Middle frontal gyrus (tissue), 1 donor: ENCODE measurements around the gene SDF2L1.

Experiments
- DNase-seq: peaks from one replicate; pipeline ENCODE4 v3.0.0-alpha.2; 2015; ENCODE audit warnings: low spot score; ENCODE audit errors: extremely low spot score

The SDF2L1 gene

DNA sequence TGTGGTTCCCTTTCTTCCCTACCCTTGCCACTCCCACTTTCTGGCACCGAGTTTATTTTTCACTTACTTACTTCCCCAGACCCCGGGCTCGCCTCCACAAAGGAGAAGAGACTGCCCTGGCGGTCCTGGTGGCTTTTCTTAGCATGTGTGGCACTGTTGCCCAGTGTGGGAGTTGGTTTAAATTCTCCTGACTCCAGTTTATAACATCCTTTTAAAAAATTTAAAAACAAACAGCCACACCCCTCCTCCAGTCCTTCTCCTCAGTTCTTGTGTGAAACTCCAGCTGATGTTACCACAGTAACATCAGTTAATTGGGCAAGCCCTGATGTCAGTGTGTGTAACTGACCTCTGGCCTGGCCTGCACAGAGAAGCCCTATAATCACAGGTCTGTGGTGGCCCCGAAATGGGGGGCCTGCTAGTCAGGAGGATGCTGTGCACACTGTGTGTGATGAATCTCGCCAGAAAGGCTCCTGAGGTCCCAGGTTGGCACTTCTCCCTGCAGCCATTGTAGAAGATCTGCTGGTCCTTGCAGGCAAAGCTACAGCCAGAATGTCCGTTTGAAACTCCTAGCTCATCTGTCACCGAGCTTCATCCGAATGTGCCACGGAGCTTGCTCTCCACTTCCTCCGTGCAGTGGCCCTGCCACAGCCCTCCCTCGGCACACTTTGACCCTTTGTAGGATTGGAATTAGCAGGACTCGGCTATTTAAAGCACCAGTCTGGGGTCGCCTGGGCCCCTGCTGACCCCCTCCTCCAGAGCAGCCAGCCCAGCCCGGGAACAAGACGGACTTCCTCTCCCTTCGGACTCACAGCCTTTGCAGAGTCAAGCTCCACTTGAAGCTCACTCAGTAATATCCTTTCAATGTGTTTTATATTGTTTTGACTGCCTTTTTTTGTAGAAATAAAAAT is 19.8 kb upstream of the SDF2L1 start:
- DNase-seq: no peak

DNA sequence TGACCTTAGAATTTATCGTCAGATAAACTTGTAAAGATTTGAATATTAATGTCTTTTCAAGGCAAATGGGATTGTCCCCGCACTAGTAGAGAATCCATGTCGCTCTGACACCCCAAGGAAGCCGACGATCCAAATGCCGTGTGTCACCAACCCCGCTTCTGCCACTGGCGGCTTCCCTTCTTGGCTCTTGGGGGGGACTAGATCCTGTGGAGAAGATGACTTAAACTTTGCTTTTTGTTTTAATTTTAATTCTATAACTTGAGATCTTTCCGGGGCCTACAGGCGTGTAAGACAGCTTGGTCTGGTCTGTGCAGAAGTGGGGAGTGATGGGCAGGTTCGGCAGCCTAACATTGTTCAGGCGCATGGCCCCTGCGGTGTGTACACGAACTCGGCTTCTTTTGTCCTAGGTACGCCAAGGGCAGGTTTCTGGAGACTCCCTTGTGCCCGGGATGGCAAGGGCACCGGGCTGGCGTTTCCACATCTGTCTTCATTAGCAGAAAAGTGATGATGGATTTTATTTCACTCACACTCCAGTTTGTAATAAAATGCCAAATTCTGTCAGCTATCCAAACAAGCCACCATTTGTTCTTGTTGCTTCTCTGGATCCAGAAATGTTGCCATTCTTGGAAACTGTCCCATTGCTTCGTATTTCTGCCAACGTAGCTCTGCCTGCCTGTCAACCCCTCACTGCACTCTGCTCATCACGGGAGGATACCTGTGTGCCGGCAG is 19.0 kb upstream of the SDF2L1 start:
- DNase-seq: peak; percentile 17

DNA sequence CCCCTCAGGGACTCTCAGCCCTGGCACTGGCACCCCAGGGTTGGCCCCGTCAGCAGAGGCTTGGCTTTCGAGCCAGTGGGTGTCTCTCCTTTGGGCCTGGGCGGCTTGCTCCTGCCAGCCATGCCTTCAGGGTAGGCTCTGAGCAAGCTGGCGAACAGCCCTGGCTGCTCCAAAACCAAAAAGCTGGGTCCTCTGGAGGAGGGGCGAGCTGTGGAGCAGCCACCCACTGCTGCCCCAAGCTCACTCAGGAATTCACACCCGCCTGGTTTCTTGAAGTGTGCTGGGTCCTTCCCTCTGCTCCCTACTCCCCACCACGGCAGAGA is 18.5 kb upstream of the SDF2L1 start:
- DNase-seq: peak; percentile 42

DNA sequence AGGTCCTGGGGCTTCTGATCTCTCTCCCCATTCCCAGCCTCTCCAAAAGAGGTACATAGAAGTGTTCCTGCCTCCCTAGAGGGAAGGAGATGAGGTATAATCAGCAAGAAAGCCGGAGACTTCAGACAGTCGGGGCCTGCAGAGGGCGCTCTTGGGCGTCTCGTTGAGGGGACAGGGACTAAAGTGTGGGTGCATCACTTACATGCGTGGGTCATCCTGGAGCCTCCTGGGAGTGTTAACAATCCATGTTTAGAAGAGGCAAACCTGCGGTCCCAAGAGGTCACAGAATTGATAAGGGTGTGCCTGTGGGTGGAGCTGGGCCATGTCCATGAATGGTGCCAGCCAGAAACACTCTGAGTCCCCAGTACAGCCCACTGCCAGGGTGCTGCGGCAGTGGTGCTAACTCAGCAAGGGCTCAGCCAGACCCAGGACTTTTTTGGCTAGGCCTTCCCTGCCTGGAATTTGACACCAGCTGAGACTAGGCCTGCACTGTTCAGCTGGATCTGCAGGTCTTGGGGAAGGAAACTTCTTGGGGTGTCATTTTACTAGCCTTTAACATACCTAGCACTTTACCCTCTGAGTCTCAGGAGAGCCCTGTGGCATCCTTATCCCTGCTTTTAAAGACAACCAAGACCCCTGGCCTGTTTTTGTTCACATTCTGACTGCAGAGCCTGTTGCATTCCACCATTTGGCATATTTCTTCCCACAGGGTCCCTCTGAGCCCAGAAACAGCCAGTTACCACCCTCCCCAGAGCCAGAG is 17.8 kb upstream of the SDF2L1 start:
- DNase-seq: peak; percentile 6

DNA sequence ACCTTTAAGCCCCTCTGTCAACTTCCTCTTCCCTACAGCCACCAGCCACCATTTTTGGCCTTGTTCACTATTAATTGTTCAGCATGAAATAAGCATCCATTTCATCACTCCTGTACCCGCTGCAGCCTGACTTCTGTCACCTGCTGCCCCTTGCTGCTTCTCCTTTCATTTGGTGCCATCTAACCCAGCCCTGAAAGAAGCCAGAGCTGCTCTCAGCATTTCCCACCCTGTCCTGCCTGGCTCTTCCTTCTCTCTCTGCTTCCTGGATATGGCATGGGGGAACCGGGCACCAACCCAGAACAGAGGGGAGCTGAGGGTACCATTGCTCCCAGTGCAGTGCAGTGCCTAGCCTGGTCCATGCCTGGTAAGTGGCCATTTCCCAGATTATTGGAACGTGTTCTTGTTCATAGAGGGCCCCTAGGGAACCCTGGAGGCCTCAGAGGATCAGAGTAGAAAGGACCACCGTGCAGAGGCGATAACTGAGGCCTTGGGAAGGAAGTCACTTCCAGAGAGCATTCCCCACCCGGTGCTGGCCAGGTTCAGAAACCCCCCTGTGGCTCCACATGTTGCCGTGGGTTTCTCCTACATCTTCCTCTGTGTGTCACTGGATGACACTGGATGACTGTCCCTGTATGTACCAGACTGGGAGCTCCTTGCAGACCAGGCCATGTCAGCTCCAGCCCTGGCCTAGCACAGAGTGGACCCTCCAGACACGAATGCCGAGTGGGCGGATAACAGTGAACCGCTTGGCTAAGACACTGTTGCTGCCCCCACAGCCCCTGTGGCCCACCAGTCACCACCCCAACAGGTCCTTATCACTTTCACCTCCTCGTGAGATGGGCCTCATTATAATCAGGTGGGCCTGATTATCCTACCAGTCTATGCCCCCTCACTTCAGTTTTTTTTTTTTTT is 17.0 kb upstream of the SDF2L1 start:
- no peak for DNase-seq

DNA sequence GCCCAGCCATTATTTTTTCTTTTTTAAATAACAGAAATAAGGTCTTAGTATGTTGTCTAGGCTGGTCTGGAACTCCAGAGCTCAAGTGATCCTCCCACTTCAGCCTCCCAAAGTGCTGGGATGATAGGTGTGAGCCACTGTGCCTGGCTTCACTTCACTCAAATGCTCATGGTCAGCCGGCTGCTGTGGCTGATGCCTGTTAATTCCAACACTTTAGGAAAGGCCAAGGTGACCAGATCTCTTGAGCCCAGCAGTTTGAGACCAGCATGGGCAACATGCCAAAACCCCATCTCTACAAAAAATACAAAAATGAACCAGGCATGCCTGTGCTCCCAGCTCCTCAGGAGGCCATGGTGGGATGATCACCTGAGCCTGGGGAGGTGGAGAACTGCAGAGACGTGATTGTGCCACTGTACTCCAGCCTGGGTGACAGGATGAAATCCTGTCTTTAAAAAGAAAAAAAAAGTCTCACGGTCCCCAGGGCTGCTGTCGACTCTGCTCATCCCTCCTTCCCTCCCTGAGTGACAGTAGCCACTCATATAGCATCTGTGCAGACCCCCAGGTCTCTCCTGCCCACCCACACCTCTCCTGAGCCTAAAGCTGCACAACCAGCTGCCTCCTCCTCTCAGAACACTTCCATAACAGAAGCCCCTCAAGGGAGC is 15.9 kb upstream of the SDF2L1 start:
- DNase-seq: no peak

DNA sequence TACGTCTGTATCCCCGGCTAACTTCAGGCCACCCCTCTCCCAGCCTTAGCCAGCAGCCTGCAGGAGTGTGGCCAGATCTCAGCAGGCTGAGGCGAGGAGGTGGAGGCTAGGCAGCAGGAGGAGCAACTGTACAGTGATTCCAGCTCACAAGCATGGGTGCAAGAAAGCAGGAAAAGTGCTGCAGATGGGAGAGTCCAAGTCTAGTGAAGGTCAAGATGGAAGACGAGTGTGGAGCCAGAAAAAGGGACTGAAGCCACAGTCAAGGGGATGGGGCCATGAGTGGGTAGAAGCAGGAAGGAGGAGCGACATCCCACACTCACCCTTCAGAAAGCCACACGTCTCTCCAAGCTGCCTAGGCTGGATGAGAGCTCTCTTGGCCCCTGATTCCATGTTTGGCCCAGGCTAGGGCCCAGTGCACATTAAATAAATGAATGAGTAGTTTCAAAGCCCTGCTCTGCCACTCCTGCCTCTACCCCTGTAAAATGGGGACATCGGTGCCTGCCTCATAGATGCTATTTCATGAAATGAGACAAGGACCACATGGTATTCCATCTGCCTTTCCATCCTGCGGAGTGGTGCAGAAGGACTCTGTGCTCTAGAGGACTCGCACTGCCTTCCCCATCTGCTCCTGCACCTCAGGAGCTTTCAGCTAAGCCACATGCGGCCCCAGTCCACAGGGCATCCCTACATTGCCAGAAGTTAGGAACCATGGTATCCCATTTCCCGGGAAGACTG is 15.2 kb upstream of the SDF2L1 start:
- DNase-seq: no peak

DNA sequence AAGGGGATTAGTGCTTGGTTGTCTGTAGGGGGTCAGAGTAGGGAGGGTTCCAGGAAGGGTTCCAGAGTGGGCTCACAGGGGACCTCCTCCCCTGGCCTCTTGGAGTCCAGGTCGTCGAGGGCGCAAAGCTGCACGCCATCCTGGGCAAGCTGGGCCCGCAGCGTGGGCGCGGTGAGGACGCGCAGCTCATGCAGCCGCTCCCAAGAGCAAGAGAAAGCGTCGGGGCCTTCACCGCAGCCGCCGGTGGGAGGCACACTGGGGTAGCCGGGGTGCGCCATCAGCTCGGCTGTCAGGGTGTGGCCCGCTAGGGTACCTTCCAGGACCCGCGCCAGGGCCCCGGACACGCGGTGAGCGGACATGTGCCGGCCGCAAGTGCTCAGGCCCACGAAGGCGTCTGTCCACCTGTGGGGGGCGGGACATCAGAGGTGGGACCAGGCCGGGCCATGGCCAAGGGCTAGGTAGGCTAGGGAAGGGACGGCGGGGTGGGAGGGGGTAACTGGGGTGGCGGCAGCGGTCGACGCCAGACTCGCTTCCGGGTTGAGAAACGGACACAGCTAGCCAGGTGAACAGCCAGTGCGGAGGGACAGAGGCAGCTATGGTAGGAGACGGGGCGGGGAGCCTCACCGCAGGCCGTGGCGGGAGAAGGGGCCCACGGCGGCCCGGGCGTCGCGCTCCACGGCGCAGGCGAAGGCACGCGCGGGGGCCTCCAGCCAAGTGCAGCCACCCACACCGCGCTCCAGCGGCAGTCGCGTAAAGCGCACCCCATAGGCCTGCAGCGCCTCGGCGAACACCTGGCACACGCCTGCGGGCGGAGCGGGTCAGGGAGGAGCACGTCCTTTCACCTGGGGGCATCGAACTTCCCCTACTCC is 13.5 kb upstream of the SDF2L1 start:
- no peak for DNase-seq

DNA sequence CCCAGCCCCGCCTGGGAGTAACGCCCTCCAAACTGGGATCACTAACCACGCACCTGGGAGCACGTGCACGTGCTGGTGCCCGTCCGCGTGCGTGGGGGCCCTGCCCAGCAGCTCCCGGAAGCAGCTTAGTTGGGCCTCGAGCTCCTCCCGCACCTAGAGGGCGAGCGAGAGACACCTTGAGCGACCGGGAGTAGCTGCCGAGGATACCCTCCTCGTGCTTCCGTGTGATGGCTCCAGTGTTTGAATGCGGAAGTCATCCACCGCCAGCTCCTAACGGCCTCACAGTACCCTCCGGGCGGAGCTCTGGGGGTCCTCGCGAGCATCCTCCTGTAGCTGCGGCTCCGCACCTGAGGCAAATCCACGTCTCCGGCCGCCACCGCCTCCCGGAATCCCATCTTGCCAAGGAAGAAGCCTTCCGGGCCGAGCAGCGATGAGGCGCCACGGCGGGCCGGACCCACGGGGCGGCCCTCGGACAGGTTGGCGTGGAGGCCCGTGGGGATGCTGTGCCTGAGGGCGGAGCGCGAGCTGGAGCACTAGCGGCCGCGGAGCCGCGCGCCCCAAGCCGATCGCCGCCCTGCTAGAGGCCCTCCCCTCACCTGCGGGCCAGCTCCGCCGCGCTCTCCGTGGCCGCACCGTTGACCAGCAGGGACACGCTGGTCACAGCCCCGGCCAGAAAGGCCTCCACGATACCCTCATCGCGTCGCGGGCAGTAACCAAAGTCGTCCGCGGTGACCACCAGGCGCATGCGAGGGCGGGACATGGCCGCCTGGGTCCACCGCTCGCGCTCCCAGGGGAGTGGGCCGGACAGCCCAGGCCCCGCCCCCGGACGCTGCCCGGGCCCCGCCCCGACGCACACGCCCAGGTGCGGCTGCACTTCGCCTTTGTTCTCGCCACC is 12.6 kb upstream of the SDF2L1 start, which contains the start of gene YDJC:
Gene YDJC (minus strand): TSS at position 768 of the 895 bp plus-strand sequence. CDS start 8 bp downstream, at position 760.
- peak; percentile 90 for DNase-seq

DNA sequence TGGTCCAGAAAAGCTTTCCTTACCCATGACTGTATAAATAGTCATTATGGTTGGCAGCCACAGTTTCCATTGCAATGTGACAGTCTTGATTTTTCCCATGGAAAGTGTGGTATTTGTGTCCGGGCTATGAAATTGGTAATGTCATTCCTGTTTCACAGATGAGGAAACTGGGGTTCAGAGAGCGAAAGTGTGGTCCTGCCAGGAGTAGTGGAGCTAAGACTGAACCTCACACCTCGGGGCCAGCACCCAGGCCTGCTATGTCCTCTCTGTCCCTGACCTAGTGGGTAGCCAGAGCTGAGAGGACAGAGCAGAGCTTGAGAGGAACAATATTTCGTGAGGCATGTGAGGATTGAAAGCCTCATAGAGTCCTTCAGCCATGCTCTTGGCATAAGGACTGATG is 11.1 kb upstream of the SDF2L1 start:
- DNase-seq: no peak

DNA sequence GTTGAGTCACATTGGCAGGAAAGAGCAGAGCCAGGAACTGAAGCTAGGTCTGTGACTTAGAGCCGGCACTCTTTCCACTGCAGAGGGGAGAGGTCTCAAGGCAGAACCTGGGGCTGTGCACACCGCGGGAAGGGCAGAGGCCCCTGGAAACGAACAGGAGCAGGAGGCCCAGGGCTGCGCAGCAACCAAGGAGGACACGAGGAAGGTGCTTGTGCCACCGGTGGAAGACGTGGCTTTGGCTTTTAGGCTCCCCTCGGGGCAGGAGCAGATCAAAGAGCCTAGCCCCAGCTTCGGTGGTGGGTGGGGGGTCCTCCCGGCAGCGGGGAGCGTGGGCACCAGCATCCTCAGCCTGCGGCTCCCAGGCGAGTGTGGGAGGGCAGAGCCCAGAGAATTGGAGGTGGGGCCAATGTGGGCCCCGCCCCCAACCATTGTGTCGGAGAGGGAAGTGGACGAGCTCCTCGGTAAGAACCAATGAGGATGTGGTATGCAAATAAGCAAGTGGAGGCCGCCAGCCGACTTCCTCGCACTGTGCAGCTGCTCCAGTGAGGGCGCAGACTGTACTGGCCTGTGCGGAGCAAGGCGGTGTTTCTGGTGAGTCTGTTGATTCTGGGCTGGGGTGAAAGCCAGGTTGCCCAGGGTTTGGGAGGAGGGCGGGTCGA is 9.7 kb upstream of the SDF2L1 start, which contains the start of gene CCDC116:
Gene CCDC116 (plus strand): TSS at position 524 of the 659 bp plus-strand sequence. CDS start 422 bp downstream, outside the sequence.
- no peak for DNase-seq

DNA sequence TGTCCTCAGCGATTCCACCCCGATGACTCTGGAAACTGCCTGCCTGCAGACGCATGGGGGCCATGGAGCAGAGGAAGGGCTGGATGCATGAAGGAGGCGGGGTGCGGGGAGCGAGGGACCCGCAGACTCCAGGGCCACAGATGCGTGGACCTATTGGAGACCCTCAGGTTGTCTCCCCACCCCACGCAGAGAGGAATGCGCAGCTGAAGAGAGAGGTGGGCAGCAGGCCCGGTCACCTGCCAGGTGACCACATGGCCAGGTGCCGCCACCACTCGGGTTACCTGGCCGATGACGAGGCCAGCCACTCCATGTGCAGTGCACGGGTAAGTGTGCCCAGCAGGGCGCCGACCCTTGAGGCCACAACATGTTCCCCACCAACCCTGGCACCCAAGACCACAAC is 9.2 kb upstream of the SDF2L1 start:
- DNase-seq: no peak

DNA sequence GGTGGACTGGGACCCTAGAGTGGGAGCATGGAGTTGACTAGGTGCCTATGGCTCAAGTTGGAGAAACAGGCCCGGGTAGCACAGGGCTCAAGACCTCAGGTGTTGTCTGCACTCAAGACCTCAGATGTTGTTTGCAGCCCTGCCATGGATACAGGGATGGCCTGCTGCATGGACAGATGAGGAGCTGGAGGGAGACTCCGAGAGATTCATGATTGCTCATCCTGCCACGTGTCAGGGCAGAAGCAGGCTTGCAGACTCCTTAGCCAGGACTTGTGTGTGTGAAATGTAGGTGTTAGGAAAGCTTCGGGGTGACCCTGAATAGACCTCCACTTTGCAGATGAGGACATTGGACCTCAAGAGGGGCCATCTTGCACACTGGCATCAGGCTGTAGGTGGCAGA is 8.6 kb upstream of the SDF2L1 start:
- DNase-seq: no peak

DNA sequence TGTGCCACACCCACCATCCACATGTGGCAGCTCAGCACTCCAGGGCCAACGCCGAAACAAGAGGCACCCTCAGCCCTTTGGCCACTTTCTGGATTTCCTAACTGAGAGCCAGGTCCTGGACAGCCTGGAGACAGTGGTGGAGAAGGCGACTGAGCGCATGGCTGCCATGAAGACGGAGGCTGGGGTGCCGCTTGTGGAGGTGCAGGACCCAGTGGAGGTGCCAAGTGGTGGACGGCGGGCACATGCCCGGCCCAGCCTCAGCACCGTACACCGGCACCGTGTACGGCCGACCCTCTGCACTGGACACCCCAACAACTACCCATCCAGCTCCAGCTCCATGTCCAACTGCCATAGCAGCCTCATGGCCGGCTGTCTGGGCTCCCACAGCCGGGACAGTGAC is 8.0 kb upstream of the SDF2L1 start:
- no peak for DNase-seq

DNA sequence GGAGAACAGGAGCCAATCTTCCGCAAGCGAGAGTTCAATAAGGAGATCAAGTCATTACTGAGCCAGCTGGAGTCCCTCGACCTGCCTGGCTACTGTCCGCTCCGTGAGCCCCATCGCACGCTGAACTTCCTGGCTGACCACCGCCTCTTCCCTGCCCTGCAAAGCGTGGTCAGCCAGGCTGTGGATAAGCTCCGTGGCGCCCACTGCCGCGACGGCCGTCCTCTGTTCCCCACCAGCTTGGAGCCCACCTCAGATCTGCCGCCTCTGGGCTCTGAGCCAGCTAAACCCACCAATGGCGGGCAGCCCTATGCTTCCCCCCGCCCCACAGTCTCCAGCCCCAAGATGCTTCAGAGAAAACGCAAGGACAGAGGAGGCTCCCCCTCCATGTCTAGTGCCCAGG is 7.3 kb upstream of the SDF2L1 start:
- no peak for DNase-seq

DNA sequence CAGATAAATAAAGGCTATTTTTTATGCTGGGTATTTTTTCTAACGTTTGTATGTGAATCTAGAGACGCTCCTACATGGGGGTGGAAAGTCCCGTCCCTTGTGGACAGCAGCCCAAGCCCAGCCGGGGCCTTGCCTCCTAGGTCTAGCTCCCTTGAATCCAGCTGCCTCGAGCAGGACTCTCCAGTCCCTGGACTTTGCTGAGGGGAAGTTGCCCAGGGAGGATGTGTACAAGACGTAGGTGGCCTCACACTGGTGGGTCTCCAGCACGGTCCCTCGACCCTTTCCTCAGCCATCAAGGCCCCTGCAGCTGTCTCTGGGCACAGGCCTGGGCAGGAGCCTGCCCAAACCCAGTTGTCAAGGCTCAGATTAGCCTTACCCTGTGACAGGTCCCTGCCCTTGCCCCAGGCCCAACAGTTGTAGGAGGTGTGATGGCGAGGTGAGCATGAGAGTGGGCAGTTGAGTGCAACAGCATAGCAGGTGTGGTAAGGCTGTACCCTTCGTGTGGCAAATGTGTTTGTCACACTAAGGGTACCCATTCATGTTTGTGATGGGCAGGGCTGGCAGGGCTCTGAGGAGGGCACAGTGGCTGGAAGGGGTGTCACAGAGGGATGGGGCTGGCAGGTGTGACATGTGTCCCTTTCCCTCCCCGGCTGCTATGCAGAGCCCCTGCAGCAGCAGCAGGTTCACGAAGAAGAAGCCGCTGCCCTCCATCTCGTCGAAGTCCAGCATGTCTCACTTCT is 6.2 kb upstream of the SDF2L1 start:
- no peak for DNase-seq
